ENCODE data around the gene TXNDC2. TPM values are rescaled to one million over a fixed set of nuclear protein-coding genes. Genes with fewer than 3 reads are reported as not detected.
"Not testable (repeated sequence)": the region's sequence is repeated elsewhere in the genome, so short reads cannot be mapped to it uniquely, and the experiment has no call there.

TXNDC2 gene
- total RNA-seq, 1 experiment from 2014 or later, result 0.12 TPM

GRCh38 chr18:9856092-9856491, 29.7 kb upstream of the TXNDC2 start (continued):
- no peak for TF ChIP-seq POLR2A (IDR thresholded peaks at IDR 0.05; ENCODE audit: borderline replicate concordance, extremely low read depth, insufficient read depth, insufficient read length)
- TF ChIP-seq, protein P1, sequence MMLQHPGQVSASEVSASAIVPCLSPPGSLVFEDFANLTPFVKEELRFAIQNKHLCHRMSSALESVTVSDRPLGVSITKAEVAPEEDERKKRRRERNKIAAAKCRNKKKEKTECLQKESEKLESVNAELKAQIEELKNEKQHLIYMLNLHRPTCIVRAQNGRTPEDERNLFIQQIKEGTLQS (IDR thresholded peaks at IDR 0.05), result no peak
- TF ChIP-seq FOSL1 (IDR thresholded peaks at IDR 0.05; ENCODE audit: low read depth), result no peak
- no peak for TF ChIP-seq SP1 (IDR thresholded peaks at IDR 0.05; ENCODE audit: low read depth)

- H2AFZ ChIP-seq (ENCODE audit: low read depth, low read length, poor library complexity, severe bottlenecking); H3K4me3 ChIP-seq (replicated peaks in 1 of 2; ENCODE audit: low read depth in 1 of 2, low read length in 2 of 2); POLR2A ChIA-PET; H3K36me3 ChIP-seq (ENCODE audit: control insufficient read depth in 1 of 2, insufficient read depth in 2 of 2, low read length in 2 of 2); CTCF ChIA-PET; DNase-seq (ENCODE audit: low read depth, low spot score); H3K9me2 ChIP-seq (ENCODE audit: insufficient read depth); H4K20me1 ChIP-seq (ENCODE audit: insufficient read depth); H3K79me2 ChIP-seq (ENCODE audit: insufficient read depth, low read length); H3K4me2 ChIP-seq (ENCODE audit: low read length); H3K9ac ChIP-seq (ENCODE audit: low read length); H3K9me3 ChIP-seq (ENCODE audit: control insufficient read depth in 1 of 2, insufficient read depth in 1 of 2, low read depth in 1 of 2, low read length in 2 of 2); ATAC-seq; H3K27ac ChIP-seq (ENCODE audit: low read depth, low read length); RAD21 ChIA-PET (ENCODE audit: low non-redundant PET in 1 of 2, low total read pairs in 2 of 2, uncharacterized antibody in 2 of 2, unreplicated experiment in 2 of 2); BruUV-seq (replicated peaks); intact Hi-C loops (cut with micrococcal nuclease); H3K27me3 ChIP-seq (ENCODE audit: insufficient read depth, low read length): not testable (repeated sequence)
- peaks cover 6 to 16% of the 10 kb centered on the region in 2 experiments; a peak in 3 of 4 replicates for H3K4me1 ChIP-seq (ENCODE audit: control insufficient read depth in 1 of 2, insufficient read depth in 2 of 2, low read length in 2 of 2)
These were observed 28.2 kb upstream of the TXNDC2 start for GRCh38 chr18:9857479-9857998.

GRCh38 chr18:9858642-9859041, 27.1 kb upstream of the TXNDC2 start:
- ChIA-PET CTCF (no interaction called here), RAD21 (ENCODE audit: low non-redundant PET in 1 of 2, low total read pairs in 2 of 2, uncharacterized antibody in 2 of 2, unreplicated experiment in 2 of 2) (no interaction called here), POLR2A (no interaction called here)
- no peak overlapping the region for H3K4me3 ChIP-seq (replicated peaks in 1 of 2; ENCODE audit: low read depth in 1 of 2, low read length in 2 of 2)
- H3K27me3 ChIP-seq (ENCODE audit: insufficient read depth, low read length), result no peaks in the 10 kb centered on the region
- DNase-seq (ENCODE audit: low read depth, low spot score), result no peak
- H3K9me3 ChIP-seq (ENCODE audit: control insufficient read depth in 1 of 2, insufficient read depth in 1 of 2, low read depth in 1 of 2, low read length in 2 of 2), result no peaks in the 10 kb centered on the region
- H3K9ac ChIP-seq (ENCODE audit: low read length), result no peak overlapping the region
- BruUV-seq (replicated peaks), result no TSS peak
- peaks cover 6 to 16% of the 10 kb centered on the region in 2 experiments; a peak in 3 of 4 replicates for H3K4me1 ChIP-seq (ENCODE audit: control insufficient read depth in 1 of 2, insufficient read depth in 2 of 2, low read length in 2 of 2)
- no peak overlapping the region for H3K27ac ChIP-seq (ENCODE audit: low read depth, low read length)
- H4K20me1 ChIP-seq (ENCODE audit: insufficient read depth), result no peaks in the 10 kb centered on the region
- no peaks in the 10 kb centered on the region for H3K79me2 ChIP-seq (ENCODE audit: insufficient read depth, low read length)
- H3K36me3 ChIP-seq (ENCODE audit: control insufficient read depth in 1 of 2, insufficient read depth in 2 of 2, low read length in 2 of 2), result no peaks in the 10 kb centered on the region
- no peaks in the 10 kb centered on the region; the same call in 1 of the 2 replicates for H3K9me2 ChIP-seq (ENCODE audit: insufficient read depth)
- no peak overlapping the region for H3K4me2 ChIP-seq (ENCODE audit: low read length)
- intact Hi-C loops (cut with micrococcal nuclease), result no loop called here
- ATAC-seq, result no peak
- H2AFZ ChIP-seq (ENCODE audit: low read depth, low read length, poor library complexity, severe bottlenecking), result no peak overlapping the region
- TF ChIP-seq TCF7L2 (IDR thresholded peaks at IDR 0.05; ENCODE audit: borderline replicate concordance, extremely low read depth, insufficient read depth, insufficient read length) (no peak), SIN3A (IDR thresholded peaks at IDR 0.05; ENCODE audit: low read depth) (no peak), ZFX (IDR thresholded peaks at IDR 0.05) (no peak), POLR2AphosphoS5 (IDR thresholded peaks at IDR 0.05; ENCODE audit: low read depth, low read length) (no peak), CBX3 (IDR thresholded peaks at IDR 0.05; ENCODE audit: low read depth) (no peak), SRF (IDR thresholded peaks at IDR 0.05; ENCODE audit: low read depth) (no peak), FOSL1 (IDR thresholded peaks at IDR 0.05; ENCODE audit: low read depth) (no peak), EZH2 (IDR thresholded peaks at IDR 0.05) (no peak), SP1 (IDR thresholded peaks at IDR 0.05; ENCODE audit: low read depth) (no peak), ELF1 (IDR thresholded peaks at IDR 0.05; ENCODE audit: borderline replicate concordance, low read depth) (no peak)
- TF ChIP-seq, protein P2, sequence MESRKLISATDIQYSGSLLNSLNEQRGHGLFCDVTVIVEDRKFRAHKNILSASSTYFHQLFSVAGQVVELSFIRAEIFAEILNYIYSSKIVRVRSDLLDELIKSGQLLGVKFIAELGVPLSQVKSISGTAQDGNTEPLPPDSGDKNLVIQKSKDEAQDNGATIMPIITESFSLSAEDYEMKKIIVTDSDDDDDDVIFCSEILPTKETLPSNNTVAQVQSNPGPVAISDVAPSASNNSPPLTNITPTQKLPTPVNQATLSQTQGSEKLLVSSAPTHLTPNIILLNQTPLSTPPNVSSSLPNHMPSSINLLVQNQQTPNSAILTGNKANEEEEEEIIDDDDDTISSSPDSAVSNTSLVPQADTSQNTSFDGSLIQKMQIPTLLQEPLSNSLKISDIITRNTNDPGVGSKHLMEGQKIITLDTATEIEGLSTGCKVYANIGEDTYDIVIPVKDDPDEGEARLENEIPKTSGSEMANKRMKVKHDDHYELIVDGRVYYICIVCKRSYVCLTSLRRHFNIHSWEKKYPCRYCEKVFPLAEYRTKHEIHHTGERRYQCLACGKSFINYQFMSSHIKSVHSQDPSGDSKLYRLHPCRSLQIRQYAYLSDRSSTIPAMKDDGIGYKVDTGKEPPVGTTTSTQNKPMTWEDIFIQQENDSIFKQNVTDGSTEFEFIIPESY (IDR thresholded peaks at IDR 0.05; ENCODE audit: extremely low read depth, insufficient replicate concordance, low read length), result no peak
- TF ChIP-seq, protein P3, sequence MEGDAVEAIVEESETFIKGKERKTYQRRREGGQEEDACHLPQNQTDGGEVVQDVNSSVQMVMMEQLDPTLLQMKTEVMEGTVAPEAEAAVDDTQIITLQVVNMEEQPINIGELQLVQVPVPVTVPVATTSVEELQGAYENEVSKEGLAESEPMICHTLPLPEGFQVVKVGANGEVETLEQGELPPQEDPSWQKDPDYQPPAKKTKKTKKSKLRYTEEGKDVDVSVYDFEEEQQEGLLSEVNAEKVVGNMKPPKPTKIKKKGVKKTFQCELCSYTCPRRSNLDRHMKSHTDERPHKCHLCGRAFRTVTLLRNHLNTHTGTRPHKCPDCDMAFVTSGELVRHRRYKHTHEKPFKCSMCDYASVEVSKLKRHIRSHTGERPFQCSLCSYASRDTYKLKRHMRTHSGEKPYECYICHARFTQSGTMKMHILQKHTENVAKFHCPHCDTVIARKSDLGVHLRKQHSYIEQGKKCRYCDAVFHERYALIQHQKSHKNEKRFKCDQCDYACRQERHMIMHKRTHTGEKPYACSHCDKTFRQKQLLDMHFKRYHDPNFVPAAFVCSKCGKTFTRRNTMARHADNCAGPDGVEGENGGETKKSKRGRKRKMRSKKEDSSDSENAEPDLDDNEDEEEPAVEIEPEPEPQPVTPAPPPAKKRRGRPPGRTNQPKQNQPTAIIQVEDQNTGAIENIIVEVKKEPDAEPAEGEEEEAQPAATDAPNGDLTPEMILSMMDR (IDR thresholded peaks at IDR 0.05 in 2 of 3, conservative IDR thresholded peaks at IDR 0.05 in 1 of 3; ENCODE audit: borderline replicate concordance in 1 of 3, insufficient read depth in 1 of 3, low read depth in 2 of 3, low read length in 2 of 3), result no peak
- TF ChIP-seq, protein P4, sequence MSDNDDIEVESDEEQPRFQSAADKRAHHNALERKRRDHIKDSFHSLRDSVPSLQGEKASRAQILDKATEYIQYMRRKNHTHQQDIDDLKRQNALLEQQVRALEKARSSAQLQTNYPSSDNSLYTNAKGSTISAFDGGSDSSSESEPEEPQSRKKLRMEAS (IDR thresholded peaks at IDR 0.05), result no peak
- TF ChIP-seq, protein P1 (IDR thresholded peaks at IDR 0.05), result no peak

All from HCT116 (cell line).